Osteocyte (in vitro differentiated cells): Measurements from ENCODE around the gene CREB3L2. TPM values are rescaled to one million over a fixed set of nuclear protein-coding genes. Genes with fewer than 3 reads are reported as not detected.
"Not testable (repeated sequence)": the region's sequence is repeated elsewhere in the genome, so short reads cannot be mapped to it uniquely, and the experiment has no call there.

Source experiments
- DNase-seq: peaks from one replicate; pipeline ENCODE4 v3.0.0; 2021; ENCODE audit warnings: mixed read lengths; ENCODE audit not compliant: unreplicated experiment; ENCODE audit errors: extremely low spot score
- H3K27ac Mint-ChIP-seq: one replicate; pipeline ENCODE4 v1.8.0; 2021; ENCODE audit warnings: mild to moderate bottlenecking, mixed read lengths; ENCODE audit not compliant: unreplicated experiment
- H3K27me3 Mint-ChIP-seq: one replicate; pipeline ENCODE4 v1.8.0; 2021; ENCODE audit warnings: mixed read lengths; ENCODE audit not compliant: unreplicated experiment
- H3K36me3 Mint-ChIP-seq: one replicate; pipeline ENCODE4 v1.8.0; 2021; ENCODE audit warnings: mixed read lengths; ENCODE audit not compliant: unreplicated experiment
- H3K4me1 Mint-ChIP-seq: one replicate; pipeline ENCODE4 v1.8.0; 2021; ENCODE audit warnings: mixed read lengths; ENCODE audit not compliant: unreplicated experiment
- H3K4me3 Mint-ChIP-seq: one replicate; pipeline ENCODE4 v1.8.0; 2021; ENCODE audit warnings: mild to moderate bottlenecking, moderate library complexity, mixed read lengths; ENCODE audit not compliant: unreplicated experiment
- H3K9me3 Mint-ChIP-seq: one replicate; pipeline ENCODE4 v1.8.0; 2021; ENCODE audit warnings: mixed read lengths; ENCODE audit not compliant: unreplicated experiment
- total RNA-seq: library from RNA; stranded (reverse); gene quantifications from 2 replicates; pipeline ENCODE4 v1.2.1, GENCODE V29; 2021
- TF ChIP-seq, protein P1 (sequence below): fragments of 200-600 bp; sonication (generic); IDR thresholded peaks from 2 replicates; pipeline ENCODE4 v1.5.0; 2021; ENCODE audit warnings: antibody characterized with exemption, mild to moderate bottlenecking, moderate library complexity

CREB3L2 gene
- total RNA-seq, 1 donor from 2014 or later, result 144 TPM

DNA sequence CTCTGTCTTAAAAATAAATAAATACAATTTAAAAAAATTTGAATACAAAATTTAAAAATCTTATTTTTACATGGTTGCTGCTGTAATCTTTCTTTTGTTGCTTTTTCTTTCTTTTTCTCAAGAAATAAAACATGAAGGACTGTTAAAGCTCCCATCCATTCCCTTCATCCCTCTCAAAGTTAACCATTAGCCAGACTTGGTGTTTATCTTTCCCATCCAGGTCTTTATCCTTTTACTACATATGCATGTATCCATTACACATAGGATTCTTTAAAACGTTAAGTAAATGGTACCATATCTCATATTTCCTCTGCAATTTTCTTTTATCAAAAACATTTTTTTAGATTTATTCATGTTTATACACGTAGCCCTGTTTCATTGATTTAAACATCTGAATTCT lies 70.1 kb downstream of the CREB3L2 start:
- TF ChIP-seq, protein P1, sequence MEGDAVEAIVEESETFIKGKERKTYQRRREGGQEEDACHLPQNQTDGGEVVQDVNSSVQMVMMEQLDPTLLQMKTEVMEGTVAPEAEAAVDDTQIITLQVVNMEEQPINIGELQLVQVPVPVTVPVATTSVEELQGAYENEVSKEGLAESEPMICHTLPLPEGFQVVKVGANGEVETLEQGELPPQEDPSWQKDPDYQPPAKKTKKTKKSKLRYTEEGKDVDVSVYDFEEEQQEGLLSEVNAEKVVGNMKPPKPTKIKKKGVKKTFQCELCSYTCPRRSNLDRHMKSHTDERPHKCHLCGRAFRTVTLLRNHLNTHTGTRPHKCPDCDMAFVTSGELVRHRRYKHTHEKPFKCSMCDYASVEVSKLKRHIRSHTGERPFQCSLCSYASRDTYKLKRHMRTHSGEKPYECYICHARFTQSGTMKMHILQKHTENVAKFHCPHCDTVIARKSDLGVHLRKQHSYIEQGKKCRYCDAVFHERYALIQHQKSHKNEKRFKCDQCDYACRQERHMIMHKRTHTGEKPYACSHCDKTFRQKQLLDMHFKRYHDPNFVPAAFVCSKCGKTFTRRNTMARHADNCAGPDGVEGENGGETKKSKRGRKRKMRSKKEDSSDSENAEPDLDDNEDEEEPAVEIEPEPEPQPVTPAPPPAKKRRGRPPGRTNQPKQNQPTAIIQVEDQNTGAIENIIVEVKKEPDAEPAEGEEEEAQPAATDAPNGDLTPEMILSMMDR, result no peak
- no peaks in the 10 kb centered on the region for H3K27me3 Mint-ChIP-seq
- H3K9me3 Mint-ChIP-seq, result no peaks in the 10 kb centered on the region
- peak overlapping the region; percentile 91 for H3K27ac Mint-ChIP-seq
- H3K36me3 Mint-ChIP-seq, result peaks cover 10% of the 10 kb centered on the region
- peak overlapping the region; percentile 22 for H3K4me3 Mint-ChIP-seq
- peaks cover 68% of the 10 kb centered on the region for H3K4me1 Mint-ChIP-seq
- DNase-seq, result no peak

DNA sequence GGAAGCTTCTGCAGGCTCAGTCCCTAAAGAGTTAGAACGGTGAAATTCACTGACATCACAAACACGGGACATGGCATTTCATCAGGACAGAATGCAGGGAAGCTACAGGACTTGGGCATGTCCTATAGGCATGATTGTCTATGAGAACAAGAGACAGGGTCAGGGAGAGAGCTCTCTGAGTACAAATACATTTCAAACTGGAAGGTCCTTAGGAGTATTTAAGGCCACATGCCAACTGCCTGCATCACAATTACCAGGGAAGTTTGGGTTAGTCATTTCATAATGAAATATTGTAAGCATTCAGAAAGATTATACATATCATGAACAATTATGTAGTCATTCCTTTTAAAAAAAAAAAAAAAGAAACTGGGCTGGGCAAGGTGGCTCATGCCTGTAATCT lies 71.3 kb downstream of the CREB3L2 start:
- H3K4me3 Mint-ChIP-seq, result no peak overlapping the region
- H3K36me3 Mint-ChIP-seq, result peaks cover 21% of the 10 kb centered on the region
- no peak for DNase-seq

DNA sequence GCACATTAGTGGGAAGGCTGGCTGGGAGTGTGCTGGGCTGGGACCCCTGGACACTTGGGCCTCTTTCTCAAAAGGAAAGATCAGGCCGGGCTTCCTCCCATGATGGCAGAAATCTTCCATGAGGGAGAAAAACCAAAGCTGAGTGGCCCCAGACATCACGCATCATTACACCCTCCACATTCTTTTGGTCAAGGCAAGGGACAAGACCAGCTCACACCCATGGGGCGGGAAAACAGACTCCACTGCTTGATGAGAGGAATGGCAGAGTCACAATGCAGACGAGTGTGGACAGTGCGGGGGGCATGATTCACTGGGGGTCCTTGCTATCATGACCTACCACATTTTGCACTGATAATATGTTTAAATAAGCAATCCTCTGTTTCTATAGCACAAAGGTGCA lies 73.3 kb downstream of the CREB3L2 start:
- H3K36me3 Mint-ChIP-seq, result peaks cover 32% of the 10 kb centered on the region
- peaks cover 52% of the 10 kb centered on the region for H3K4me1 Mint-ChIP-seq
- TF ChIP-seq, protein P1, result no peak
- no peak overlapping the region for H3K4me3 Mint-ChIP-seq
- no peak for DNase-seq
- no peaks in the 10 kb centered on the region for H3K9me3 Mint-ChIP-seq
- no peaks in the 10 kb centered on the region for H3K27me3 Mint-ChIP-seq
- no peak overlapping the region for H3K27ac Mint-ChIP-seq

More for the DNA sequence above, 71.3 kb downstream of the CREB3L2 start:
- H3K9me3 Mint-ChIP-seq, result no peaks in the 10 kb centered on the region
- TF ChIP-seq, protein P1, result no peak
- H3K4me1 Mint-ChIP-seq, result peaks cover 57% of the 10 kb centered on the region
- H3K27ac Mint-ChIP-seq, result peak overlapping the region; percentile 52
- H3K27me3 Mint-ChIP-seq, result no peaks in the 10 kb centered on the region

DNA sequence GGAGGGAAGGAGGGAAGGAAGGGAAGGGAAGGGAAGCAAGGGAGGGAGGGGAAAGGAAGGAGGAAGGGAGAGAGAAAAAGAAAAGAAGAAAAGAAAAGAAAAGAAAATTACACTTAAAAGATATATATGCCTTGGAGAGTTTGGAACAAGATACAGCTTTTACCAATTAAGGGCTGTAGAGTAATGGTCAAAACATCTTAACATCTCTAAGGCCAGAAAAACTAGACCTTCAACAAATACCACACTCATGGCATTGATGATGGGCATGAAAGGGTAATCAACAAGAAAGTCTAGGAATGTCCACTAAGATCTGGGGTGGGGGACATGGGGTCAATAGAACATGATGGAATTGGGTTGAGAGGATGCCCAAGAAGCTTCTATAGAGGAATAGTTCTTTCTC lies 74.5 kb downstream of the CREB3L2 start:
- Mint-ChIP-seq H3K36me3 (peaks cover 35% of the 10 kb centered on the region), H3K4me1 (peaks cover 49% of the 10 kb centered on the region), H3K27ac (peak overlapping the region; percentile 14), H3K4me3 (no peak overlapping the region), H3K9me3 (no peaks in the 10 kb centered on the region), H3K27me3 (no peaks in the 10 kb centered on the region)
- TF ChIP-seq, protein P1, result no peak
- no peak for DNase-seq

DNA sequence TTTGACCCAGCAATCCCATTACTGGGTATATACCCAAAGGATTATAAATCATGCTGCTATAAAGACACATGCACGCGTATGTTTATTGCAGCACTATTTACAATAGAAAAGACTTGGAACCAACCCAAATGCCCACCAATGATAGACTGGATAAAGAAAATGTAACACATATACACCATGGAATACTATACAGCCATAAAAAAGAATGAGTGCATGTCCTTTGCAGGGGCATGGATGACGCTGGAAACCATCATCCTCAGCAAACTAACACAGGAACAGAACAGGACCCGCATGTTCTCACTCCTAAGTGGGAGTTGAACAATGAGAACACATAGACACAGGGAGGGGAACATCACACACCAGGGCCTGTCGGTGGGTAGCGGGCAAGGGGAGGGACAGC lies 75.7 kb downstream of the CREB3L2 start:
- DNase-seq, H3K27ac Mint-ChIP-seq, H3K4me3 Mint-ChIP-seq, H3K9me3 Mint-ChIP-seq, H3K27me3 Mint-ChIP-seq: not testable (repeated sequence)
- H3K36me3 Mint-ChIP-seq, result peaks cover 45% of the 10 kb centered on the region
- peaks cover 48% of the 10 kb centered on the region for H3K4me1 Mint-ChIP-seq

DNA sequence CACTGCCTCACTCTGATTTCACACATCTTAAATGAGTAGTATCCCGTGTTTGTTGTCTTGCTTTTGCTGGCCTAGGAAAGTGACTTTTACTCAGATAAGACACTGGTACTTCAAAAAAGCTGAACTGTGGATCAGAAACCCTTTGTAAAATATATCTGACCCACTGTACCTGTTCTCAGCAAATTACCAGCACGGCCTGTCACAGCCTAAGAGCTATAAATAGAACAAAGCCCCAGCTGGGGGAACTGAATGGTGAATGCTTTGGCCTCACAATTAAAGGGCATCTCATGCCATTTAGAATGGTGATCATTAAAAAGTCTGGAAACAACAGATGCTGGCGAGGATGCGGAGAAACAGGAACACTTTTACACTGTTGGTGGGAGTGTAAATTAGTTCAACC lies 76.1 kb downstream of the CREB3L2 start:
- H3K4me3 Mint-ChIP-seq, result no peak overlapping the region
- H3K36me3 Mint-ChIP-seq, result peaks cover 47% of the 10 kb centered on the region
- no peaks in the 10 kb centered on the region for H3K9me3 Mint-ChIP-seq
- no peak for DNase-seq
- no peaks in the 10 kb centered on the region for H3K27me3 Mint-ChIP-seq
- no peak overlapping the region for H3K27ac Mint-ChIP-seq
- peaks cover 50% of the 10 kb centered on the region for H3K4me1 Mint-ChIP-seq
- TF ChIP-seq, protein P1, result no peak
